Measurements from ENCODE around the gene SUSD5.
"Not testable (repeated sequence)": the region's sequence is repeated elsewhere in the genome, so short reads cannot be mapped to it uniquely, and the experiment has no call there.

Gene SUSD5

GRCh38 chr3:33115024-33115768, 103.4 kb downstream of the SUSD5 start:
- DNase-seq (ENCODE audit: low read depth in 2 of 3, low spot score in 2 of 3): no peak

GRCh38 chr3:33114622-33115023, 104.0 kb downstream of the SUSD5 start:
- DNase-seq (ENCODE audit: low read depth in 2 of 3, low spot score in 2 of 3): no peak

GRCh38 chr3:33113772-33114621, 104.6 kb downstream of the SUSD5 start, which contains the start of gene CRTAP:
CRTAP (plus strand) TSS chr3:33114014; CDS start chr3:33114078, 64 bp downstream.
- peak; percentile 70 to 87 (median 76) for DNase-seq (ENCODE audit: low read depth in 2 of 3, low spot score in 2 of 3)

- DNase-seq (ENCODE audit: low read depth in 2 of 3, low spot score in 2 of 3): no peak
These were observed 107.0 kb downstream of the SUSD5 start for GRCh38 chr3:33111581-33111980.

GRCh38 chr3:33106854-33107253, 111.8 kb downstream of the SUSD5 start:
- DNase-seq (ENCODE audit: low read depth in 2 of 3, low spot score in 2 of 3): not testable (repeated sequence)

- DNase-seq (ENCODE audit: low read depth in 2 of 3, low spot score in 2 of 3): no peak
These were observed 113.2 kb downstream of the SUSD5 start for GRCh38 chr3:33105341-33105948.

GRCh38 chr3:33104803-33105202, 113.8 kb downstream of the SUSD5 start:
- DNase-seq (ENCODE audit: low read depth in 2 of 3, low spot score in 2 of 3): no peak

GRCh38 chr3:33103480-33103879, 115.1 kb downstream of the SUSD5 start:
- DNase-seq (ENCODE audit: low read depth in 2 of 3, low spot score in 2 of 3): no peak

- DNase-seq (ENCODE audit: low read depth in 2 of 3, low spot score in 2 of 3): no peak
These were observed 115.6 kb downstream of the SUSD5 start for GRCh38 chr3:33103034-33103433.

- no peak for DNase-seq (ENCODE audit: low read depth in 2 of 3, low spot score in 2 of 3)
These were observed 118.4 kb downstream of the SUSD5 start for GRCh38 chr3:33100229-33100628.

All from activated CD8-positive, alpha-beta memory T cell treated with anti-CD3 and anti-CD28 coated beads for 48 hours (primary cell).